H1 (cell line): ENCODE data around the gene GALNT15. TPM values are rescaled to one million over a fixed set of nuclear protein-coding genes. Genes with fewer than 3 reads are reported as not detected.

Source experiments
- CTCF ChIA-PET: fragments of 300-600 bp; sonication (Branson Sonifier 250); formaldehyde crosslinking; loops from one replicate; lab custom pipeline; 2021; ENCODE audit not compliant: partially characterized antibody; lab: Charles Lee
- POLR2A ChIA-PET: fragments of 300-600 bp; sonication (Branson Sonifier 250); formaldehyde crosslinking; loops from one replicate; lab custom pipeline; 2021; ENCODE audit warnings: inconsistent platforms; ENCODE audit not compliant: partially characterized antibody; lab: Charles Lee
- DNase-seq, 2 experiments: peaks; one replicate each; pipeline versions ENCODE4 v3.0.0 to v3.0.0-alpha.2; 2010 to 2022; ENCODE audit warnings: low spot score in 2 of 2, low read depth in 1 of 2, mixed read lengths in 1 of 2
- FAIRE-seq: peaks from 2 replicates; lab custom pipeline; 2011; peaks lifted over from hg19 to GRCh38; lab: Jason Lieb, UNC
- H2AFZ ChIP-seq: 2 replicates; pipeline ENCODE4 v1.8.1; 2012; ENCODE audit warnings: low read length, inconsistent platforms
- H2AK5ac ChIP-seq: 2 replicates; pipeline ENCODE4 v1.6.1; 2013; ENCODE audit warnings: low read depth, low read length
- H2BK120ac ChIP-seq: replicated peaks from 2 replicates; pipeline ENCODE3; 2013; ENCODE audit warnings: low read depth, low read length, inconsistent platforms
- H2BK12ac ChIP-seq: 2 replicates; pipeline ENCODE4 v1.6.1; 2013; ENCODE audit warnings: low read depth, low read length
- H2BK15ac ChIP-seq: 2 replicates; pipeline ENCODE4 v1.6.1; 2013; ENCODE audit warnings: low read length
- H2BK20ac ChIP-seq: 2 replicates; pipeline ENCODE4 v1.6.1; 2013; ENCODE audit warnings: low read length
- H2BK5ac ChIP-seq: 2 replicates; pipeline ENCODE4 v1.6.1; 2013; ENCODE audit warnings: low read depth, low read length
- H3K14ac ChIP-seq: 2 replicates; pipeline ENCODE4 v1.6.1; 2013; ENCODE audit warnings: inconsistent platforms; ENCODE audit not compliant: insufficient read length
- H3K18ac ChIP-seq: 2 replicates; pipeline ENCODE4 v1.6.1; 2013; ENCODE audit warnings: low read length; ENCODE audit errors: extremely low read depth
- H3K23ac ChIP-seq: 2 replicates; pipeline ENCODE4 v1.6.1; 2013; ENCODE audit warnings: inconsistent platforms; ENCODE audit not compliant: insufficient read length
- H3K23me2 ChIP-seq: 2 replicates; pipeline ENCODE4 v1.6.1; 2013; ENCODE audit warnings: low read depth, low read length
- H3K27ac ChIP-seq: 2 replicates; pipeline ENCODE4 v1.6.1; 2011; ENCODE audit warnings: low read depth, low read length, inconsistent platforms
- H3K27me3 ChIP-seq, 4 experiments: replicated peaks in 1 of 4; 1 replicate in 1 of 4; 2 replicates in 3 of 4; pipeline versions ENCODE4 v1.6.1 to v1.8.1; 2011 to 2013; ENCODE audit warnings: low read length in 3 of 4, mild to moderate bottlenecking in 3 of 4, inconsistent platforms in 2 of 4, mixed read lengths in 2 of 4, moderate library complexity in 1 of 4; ENCODE audit not compliant: control insufficient read depth in 3 of 4, insufficient read depth in 3 of 4; ENCODE audit errors: extremely low read depth in 1 of 4
- H3K36me3 ChIP-seq, 4 experiments: 2 replicates each; pipeline versions ENCODE4 v1.6.1 to v1.8.1; 2011 to 2013; ENCODE audit warnings: mild to moderate bottlenecking in 4 of 4, low read length in 3 of 4, moderate library complexity in 2 of 4, control low read depth in 1 of 4, inconsistent platforms in 1 of 4; ENCODE audit not compliant: insufficient read depth in 4 of 4, control insufficient read depth in 2 of 4
- H3K4ac ChIP-seq: replicated peaks from 2 replicates; pipeline ENCODE3; 2013; ENCODE audit warnings: low read length, low read depth, mixed read lengths, inconsistent platforms; ENCODE audit not compliant: insufficient read length
- H3K4me1 ChIP-seq, 4 experiments: replicated peaks in 1 of 4; 1 replicate in 1 of 4; 2 replicates in 3 of 4; pipeline versions ENCODE4 v1.6.1 to v1.8.1; 2011 to 2013; ENCODE audit warnings: low read length in 3 of 4, inconsistent platforms in 2 of 4, mixed read lengths in 1 of 4; ENCODE audit not compliant: insufficient read depth in 4 of 4, control insufficient read depth in 3 of 4
- H3K4me2 ChIP-seq, 2 experiments: 2 replicates each; pipeline versions ENCODE4 v1.6.1 to v1.8.1; 2011 to 2013; ENCODE audit warnings: low read depth in 2 of 2, low read length in 2 of 2, control low read depth in 1 of 2, inconsistent platforms in 1 of 2, mild to moderate bottlenecking in 1 of 2; ENCODE audit not compliant: insufficient read depth in 1 of 2
- H3K4me3 ChIP-seq, 4 experiments: fragments of 200-600, 300-600 bp in 1 of 4; sonication (generic), shearing (Covaris generic), sonication (Bioruptor Twin) in 1 of 4; 2 replicates each; pipeline versions ENCODE4 v1.5.1 to v1.8.1; 2011 to 2016; ENCODE audit warnings: low read length in 4 of 4, low read depth in 3 of 4, control low read depth in 2 of 4, inconsistent platforms in 2 of 4, mild to moderate bottlenecking in 2 of 4, mixed read lengths in 1 of 4, moderate library complexity in 1 of 4; ENCODE audit not compliant: insufficient read depth in 2 of 4; ENCODE audit errors: extremely low read depth in 1 of 4
- H3K56ac ChIP-seq: replicated peaks from 2 replicates; pipeline ENCODE3; 2013; ENCODE audit warnings: low read depth, mild to moderate bottlenecking, mixed read lengths, low read length, inconsistent platforms; ENCODE audit not compliant: insufficient read length
- H3K79me1 ChIP-seq: 2 replicates; pipeline ENCODE4 v1.6.1; 2013; ENCODE audit warnings: low read depth, low read length, control low read depth
- H3K79me2 ChIP-seq, 2 experiments: 2 replicates each; pipeline versions ENCODE4 v1.6.1 to v1.8.1; 2012 to 2013; ENCODE audit warnings: low read length in 2 of 2, mild to moderate bottlenecking in 2 of 2, inconsistent platforms in 1 of 2; ENCODE audit not compliant: insufficient read depth in 2 of 2, control insufficient read depth in 1 of 2
- H3K9ac ChIP-seq, 4 experiments: replicated peaks in 1 of 4; 1 replicate in 1 of 4; 2 replicates in 3 of 4; pipeline versions ENCODE4 v1.6.1 to v1.8.1; 2011 to 2013; ENCODE audit warnings: low read depth in 3 of 4, low read length in 3 of 4, control low read depth in 2 of 4, mild to moderate bottlenecking in 2 of 4, moderate library complexity in 2 of 4, inconsistent platforms in 1 of 4; ENCODE audit errors: extremely low read depth in 1 of 4
- H3K9me3 ChIP-seq, 2 experiments: 2 replicates each; pipeline versions ENCODE4 v1.6.1 to v1.8.1; 2012 to 2013; ENCODE audit warnings: mild to moderate bottlenecking in 2 of 2, moderate library complexity in 2 of 2, control low read depth in 1 of 2, inconsistent platforms in 1 of 2, low read depth in 1 of 2, low read length in 1 of 2, mixed read lengths in 1 of 2; ENCODE audit not compliant: insufficient read depth in 2 of 2
- H4K20me1 ChIP-seq, 2 experiments: replicated peaks in 1 of 2; 2 replicates each; pipeline versions ENCODE3 to v1.8.1; 2011 to 2013; ENCODE audit warnings: inconsistent platforms in 2 of 2, low read length in 2 of 2, mild to moderate bottlenecking in 1 of 2; ENCODE audit not compliant: insufficient read depth in 2 of 2, control insufficient read depth in 1 of 2
- H4K5ac ChIP-seq: 2 replicates; pipeline ENCODE4 v1.6.1; 2013; ENCODE audit warnings: low read length, low read depth, mixed read lengths, inconsistent platforms; ENCODE audit not compliant: insufficient read length
- H4K8ac ChIP-seq: 2 replicates; pipeline ENCODE4 v1.8.0; 2013; ENCODE audit warnings: mild to moderate bottlenecking, moderate library complexity, low read length, inconsistent platforms; ENCODE audit not compliant: insufficient read depth; ENCODE audit errors: extremely low read depth
- H4K91ac ChIP-seq: replicated peaks from 2 replicates; pipeline ENCODE3; 2013; ENCODE audit warnings: low read length, mixed read lengths, inconsistent platforms; ENCODE audit not compliant: insufficient read length
- CTBP2 ChIP-seq: IDR thresholded peaks from 2 replicates; pipeline ENCODE4 v1.7.0; 2011; ENCODE audit warnings: borderline replicate concordance, mild to moderate bottlenecking, moderate library complexity, mixed read lengths, low read length; ENCODE audit not compliant: insufficient read depth, insufficient read length
- FOSL1 ChIP-seq: IDR thresholded peaks from 2 replicates; pipeline ENCODE4 v1.6.1; 2011; ENCODE audit warnings: mild to moderate bottlenecking, low read depth, low read length, moderate library complexity; ENCODE audit not compliant: insufficient read depth
- POLR2A ChIP-seq, 2 experiments: IDR thresholded peaks; 1 replicate in 1 of 2; 2 replicates in 1 of 2; pipeline ENCODE4 v1.6.1; 2011; ENCODE audit warnings: low read depth in 2 of 2, low read length in 2 of 2, mild to moderate bottlenecking in 2 of 2; ENCODE audit errors: control extremely low read depth in 1 of 2
- SIX5 ChIP-seq: IDR thresholded peaks from 2 replicates; pipeline ENCODE4 v1.6.1; 2011; ENCODE audit warnings: mild to moderate bottlenecking, low read depth, low read length
- TAF1 ChIP-seq: IDR thresholded peaks from 2 replicates; pipeline ENCODE4 v1.6.1; 2011; ENCODE audit warnings: mild to moderate bottlenecking, low read depth, low read length
- TAF7 ChIP-seq: optimal IDR thresholded peaks from 2 replicates; pipeline ENCODE3; 2011; ENCODE audit warnings: low read depth, mild to moderate bottlenecking, inconsistent platforms, low read length, moderate library complexity, borderline replicate concordance
- WGBS, 2 experiments: shearing (Covaris generic) in 1 of 2; methylation state at CpG; one replicate each; pipeline versions ENCODE4 v1.1.6 to v1.1.7; 2013 to 2015; ENCODE audit warnings: low lambda C conversion rate in 2 of 2, mixed read lengths in 2 of 2, inconsistent platforms in 1 of 2, low coverage in 1 of 2, missing lambda C conversion rate in 1 of 2; ENCODE audit not compliant: insufficient replicate concordance in 2 of 2, insufficient coverage in 1 of 2, insufficient read length in 1 of 2; ENCODE audit errors: extremely low coverage in 1 of 2, missing lambda C conversion rate in 1 of 2; 5-methylcytosine and 5-hydroxymethylcytosine counted together
- polyA plus RNA-seq, 7 experiments: library from polyadenylated mRNA; depleted of rRNA in 3 of 7; stranded (reverse) in 5 of 7; unstranded in 2 of 7; fragments of >200 nt in 5 of 7; fragments of 200-250 nt in 2 of 7; gene quantifications; 1 replicate in 5 of 7; 2 replicates in 1 of 7; 4 replicates in 1 of 7; pipeline versions ENCODE4 v1.2.1 to v1.2.3, GENCODE V29; 2011 to 2013; ENCODE audit warnings: missing spikeins in 2 of 7, mixed read lengths in 2 of 7
- total RNA-seq: library from RNA; stranded (reverse); fragmentation: NEBNext Ultra II Directional; extraction: Animal tissue kit (Norgen Biotek cat#: 25700); gene quantifications from 2 replicates; pipeline ENCODE4 v1.2.1, GENCODE V29; 2021

Gene GALNT15
- total and polyA plus RNA-seq, 2 of the 8 experiments (the other 6 are each of a cell fraction or from before 2014, with no cell fraction given) = 0.02 TPM; not detected in 1

DNA sequence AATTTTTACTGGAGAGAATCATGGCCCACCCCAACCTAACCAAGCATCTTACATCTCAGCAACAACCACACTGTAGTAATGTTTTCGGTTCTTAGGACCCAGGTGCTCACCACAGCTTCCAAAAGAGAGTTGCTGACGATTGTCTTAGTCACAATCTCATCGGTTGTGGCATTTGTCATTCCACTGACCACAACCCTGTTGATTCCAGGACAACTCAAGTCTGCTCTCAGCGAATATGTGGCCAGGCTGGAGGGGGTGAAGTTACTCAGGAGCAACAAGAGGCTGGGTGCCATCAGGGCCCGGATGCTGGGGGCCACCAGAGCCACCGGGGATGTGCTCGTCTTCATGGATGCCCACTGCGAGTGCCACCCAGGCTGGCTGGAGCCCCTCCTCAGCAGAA is 25.9 kb downstream of the GALNT15 start:
- Histone ChIP-seq H2BK20ac (no peak overlapping the region), H3K4me3 (no peak overlapping the region), H2BK120ac (no peak overlapping the region), H2BK15ac (no peak overlapping the region), H3K56ac (no peak overlapping the region), H2AK5ac (no peak overlapping the region), H2BK5ac (no peak overlapping the region), H3K4me2 (no peak overlapping the region), H3K18ac (no peak overlapping the region), H4K5ac (no peak overlapping the region), H3K4me1 (peaks cover 0 to 7% (median 3%) of the 10 kb centered on the region in 4 experiments; a peak in 4 of 7 replicates), H4K8ac (no peak overlapping the region), H3K23ac (no peak overlapping the region), H3K27ac (no peak overlapping the region), H3K79me2 (no peaks in the 10 kb centered on the region), H3K27me3 (no peaks in the 10 kb centered on the region; a peak in 1 of 7 replicates), H3K36me3 (no peaks in the 10 kb centered on the region), H4K20me1 (no peaks in the 10 kb centered on the region), H3K14ac (no peak overlapping the region), H3K23me2 (no peaks in the 10 kb centered on the region), H2AFZ (no peak overlapping the region; the same call in 1 of the 2 replicates), H3K9me3 (no peaks in the 10 kb centered on the region), H3K4ac (no peak overlapping the region), H3K9ac (no peak overlapping the region), H4K91ac (no peak overlapping the region), H3K79me1 (no peaks in the 10 kb centered on the region), H2BK12ac (no peak overlapping the region)
- ChIA-PET POLR2A (no interaction called here), CTCF (interaction anchor here (0.7 to 1.0 kb wide), 2 partner anchors 13 to 392 kb away, joined by 3 read pairs; no protein-coding TSS in a partner anchor)
- no peak for FAIRE-seq
- 90% methylated on average over 8 of the region's 8 CpGs; no CpG with 5 or more reads in 1 of the 2 experiments for WGBS, 2 experiments
- DNase-seq = no peak
- TF ChIP-seq TAF7 (no peak), FOSL1 (no peak), CTBP2 (no peak), TAF1 (no peak), POLR2A (IDR thresholded peaks at IDR 0.05; ENCODE audit: control extremely low read depth in 1 of 2, low read depth in 2 of 2, low read length in 2 of 2) (no peak), SIX5 (no peak)
